A549 (cell line): ENCODE measurements around the gene LUC7L2. TPM values are rescaled to one million over a fixed set of nuclear protein-coding genes. Genes with fewer than 3 reads are reported as not detected.

ENCODE experiments used
- ATAC-seq, 2 experiments: fragments of 200-7000 bp in 1 of 2; fragments of >200 bp in 1 of 2; cut with Nextera tagmentation in 1 of 2; cut with Tn5 transposase in 1 of 2; 3 replicates each; pipeline versions ENCODE4 v1.8.0 to v1.9.1; 2018 to 2020; ENCODE audit warnings: mild to moderate bottlenecking in 1 of 2, moderate library complexity in 1 of 2
- CTCF ChIA-PET: fragments of 300-600 bp; sonication (Branson Sonifier 250); formaldehyde crosslinking; extraction: SDS; loops from one replicate; lab custom pipeline; 2021; ENCODE audit warnings: antibody characterized with exemption, inconsistent platforms; lab: Yijun Ruan, JAX
- POLR2A ChIA-PET: fragments of 350-600 bp; formaldehyde crosslinking; extraction: SDS; loops from one replicate; lab custom pipeline; 2021; ENCODE audit warnings: antibody characterized with exemption, inconsistent platforms; lab: Yijun Ruan, JAX
- DNase-seq, 2 experiments: peaks; one replicate each; pipeline versions ENCODE4 v3.0.0 to v3.0.0-alpha.2; 2011 to 2016; ENCODE audit warnings: low read depth in 1 of 2, low spot score in 1 of 2
- FAIRE-seq: peaks from 2 replicates; lab custom pipeline; 2011; peaks lifted over from hg19 to GRCh38; lab: Jason Lieb, UNC
- H3K27ac ChIP-seq, 2 experiments: fragments of >200 bp; sonication (Bioruptor Twin); formaldehyde crosslinking; 3 replicates each; pipeline ENCODE4 v1.5.1; 2016 to 2017
- H3K4me1 ChIP-seq: fragments of >200 bp; sonication (Bioruptor Twin); formaldehyde crosslinking; 3 replicates; pipeline ENCODE4 v1.6.1; 2016
- H3K4me2 ChIP-seq: fragments of >200 bp; sonication (Bioruptor Twin); formaldehyde crosslinking; 3 replicates; pipeline ENCODE4 v1.6.1; 2016
- H3K4me3 ChIP-seq: fragments of >200 bp; sonication (Bioruptor Twin); formaldehyde crosslinking; 3 replicates; pipeline ENCODE4 v1.5.1; 2016
- H3K9me3 ChIP-seq: fragments of >200 bp; sonication (Bioruptor Twin); formaldehyde crosslinking; 3 replicates; pipeline ENCODE4 v1.6.1; 2016
- BCL3 ChIP-seq: fragments of >200 bp; sonication (Bioruptor Twin); formaldehyde crosslinking; IDR thresholded peaks from 3 replicates; pipeline ENCODE4 v1.6.1; 2016
- CBX2 ChIP-seq: fragments of 200-600 bp; sonication (generic); IDR thresholded peaks from 2 replicates; pipeline ENCODE4 v1.6.1; 2016; ENCODE audit warnings: low read depth, mild to moderate bottlenecking, borderline replicate concordance
- CEBPB ChIP-seq, 2 experiments: fragments of >200 bp in 1 of 2; sonication (Bioruptor Twin) in 1 of 2; formaldehyde crosslinking in 1 of 2; IDR thresholded peaks; 2 replicates each; pipeline ENCODE4 v1.6.1; 2012 to 2016
- CTCF ChIP-seq: fragments of >200 bp; sonication (Bioruptor Twin); formaldehyde crosslinking; IDR thresholded peaks from 3 replicates; pipeline ENCODE4 v1.5.1; 2016
- EHF ChIP-seq: fragments of 250-450 bp; sonication (Bioruptor Pico); IDR thresholded peaks from 2 replicates; pipeline ENCODE4 v1.5.0; 2020; ENCODE audit warnings: mild to moderate bottlenecking
- EHMT2 ChIP-seq: fragments of 200-600 bp; sonication (generic); IDR thresholded peaks from 2 replicates; pipeline ENCODE4 v1.6.1; 2016; ENCODE audit warnings: antibody characterized with exemption, low read depth, mild to moderate bottlenecking, moderate library complexity
- ELK1 ChIP-seq: fragments of 150-350 bp; IDR thresholded peaks from 2 replicates; pipeline ENCODE4 v1.6.1; 2014; ENCODE audit warnings: low read depth, mild to moderate bottlenecking, low read length
- EP300 ChIP-seq, 2 experiments: fragments of >200 bp; sonication (Bioruptor Twin); formaldehyde crosslinking; IDR thresholded peaks; 2 replicates in 1 of 2; 3 replicates in 1 of 2; pipeline ENCODE4 v1.6.1; 2016 to 2017
- ESRRA ChIP-seq: fragments of 150-350 bp; IDR thresholded peaks from 2 replicates; pipeline ENCODE4 v1.6.1; 2014; ENCODE audit warnings: mild to moderate bottlenecking, low read length, borderline replicate concordance
- FOSL2 ChIP-seq, 2 experiments: fragments of 450-650 bp in 1 of 2; fragments of >200 bp in 1 of 2; sonication (Bioruptor Twin) in 1 of 2; formaldehyde crosslinking; IDR thresholded peaks; 2 replicates each; pipeline versions ENCODE4 v1.5.0 to v1.6.1; 2016 to 2020; ENCODE audit warnings: mild to moderate bottlenecking in 1 of 2, moderate library complexity in 1 of 2
- GATA3 ChIP-seq: IDR thresholded peaks from 2 replicates; pipeline ENCODE4 v1.6.1; 2012; ENCODE audit warnings: borderline replicate concordance
- HOXB13 ChIP-seq: fragments of 250-450 bp; sonication (Bioruptor Pico); IDR thresholded peaks from 2 replicates; pipeline ENCODE4 v1.5.0; 2020; ENCODE audit warnings: low read depth, mild to moderate bottlenecking, moderate library complexity
- JUNB ChIP-seq: fragments of >200 bp; sonication (Bioruptor Twin); formaldehyde crosslinking; IDR thresholded peaks from 2 replicates; pipeline ENCODE4 v1.6.1; 2016
- KDM5A ChIP-seq: fragments of 200-600 bp; sonication (generic); IDR thresholded peaks from 2 replicates; pipeline ENCODE4 v1.6.1; 2016; ENCODE audit warnings: antibody characterized with exemption, mild to moderate bottlenecking
- MYC ChIP-seq: IDR thresholded peaks from 2 replicates; pipeline ENCODE4 v1.6.1; 2012; ENCODE audit warnings: mild to moderate bottlenecking, inconsistent platforms, low read length, improper control_type of control experiment, borderline replicate concordance
- NFE2L2 ChIP-seq: fragments of 150-350 bp; conservative IDR thresholded peaks from 2 replicates; pipeline ENCODE4 v1.6.1; 2014; ENCODE audit warnings: low read length
- POLR2AphosphoS2 ChIP-seq: conservative IDR thresholded peaks from 2 replicates; pipeline ENCODE4 v1.6.1; 2012; ENCODE audit warnings: low read length, improper control_type of control experiment, inconsistent platforms
- RAD21 ChIP-seq, 2 experiments: fragments of >200 bp in 1 of 2; sonication (Bioruptor Twin) in 1 of 2; formaldehyde crosslinking in 1 of 2; IDR thresholded peaks in 1 of 2; conservative IDR thresholded peaks in 1 of 2; 2 replicates in 1 of 2; 3 replicates in 1 of 2; pipeline ENCODE4 v1.6.1; 2012 to 2018; ENCODE audit warnings: inconsistent platforms in 1 of 2
- RCOR1 ChIP-seq: fragments of 150-350 bp; IDR thresholded peaks from 2 replicates; pipeline ENCODE4 v1.6.1; 2014; ENCODE audit warnings: antibody characterized with exemption, low read length, low read depth
- RNF2 ChIP-seq: fragments of 200-600 bp; sonication (generic); IDR thresholded peaks from 2 replicates; pipeline ENCODE4 v1.6.1; 2016; ENCODE audit warnings: low read depth, mild to moderate bottlenecking, antibody characterized with exemption, moderate library complexity, borderline replicate concordance
- TFCP2L1 ChIP-seq: fragments of 250-450 bp; sonication (Bioruptor Pico); IDR thresholded peaks from 2 replicates; pipeline ENCODE4 v1.5.0; 2021; ENCODE audit warnings: mild to moderate bottlenecking
- ZSCAN20 ChIP-seq: fragments of 250-450 bp; sonication (Bioruptor Pico); IDR thresholded peaks from 2 replicates; pipeline ENCODE4 v1.8.0; 2022; ENCODE audit warnings: mild to moderate bottlenecking, moderate library complexity
- WGBS: methylation state at CpG from one replicate; pipeline ENCODE4 v1.1.6; 2017; ENCODE audit errors: missing lambda C conversion rate; 5-methylcytosine and 5-hydroxymethylcytosine counted together
- polyA plus RNA-seq, 4 experiments: library from polyadenylated mRNA; depleted of rRNA in 3 of 4; stranded (reverse); fragments of >200 nt; fragmentation: RNase III in 1 of 4; extraction: RNeasy Plus Mini Kit Qiagen cat#74134 plus additional on column Dnase treatment in 1 of 4; gene quantifications; 2 replicates in 3 of 4; 3 replicates in 1 of 4; pipeline ENCODE4 v1.2.3, GENCODE V29; 2011 to 2017

LUC7L2 gene
- polyA plus RNA-seq, 2 of the 4 experiments (the other 2 are of a cell fraction) = 49.5 to 75.7 TPM

- TF ChIP-seq ZSCAN20 (CRISPR knock-in tag) (no peak), RCOR1 (no peak), GATA3 (no peak), CTCF (no peak), TFCP2L1 (no peak), EHMT2 (no peak), RAD21 (conservative IDR thresholded peaks at IDR 0.05 in 1 of 2, IDR thresholded peaks at IDR 0.05 in 1 of 2) (no peak), EP300 (IDR thresholded peaks at IDR 0.05) (no peak), ESRRA (no peak), CEBPB (IDR thresholded peaks at IDR 0.05) (no peak), MYC (no peak), BCL3 (no peak), RNF2 (no peak), ELK1 (no peak), EHF (CRISPR knock-in tag) (no peak), FOSL2 (IDR thresholded peaks at IDR 0.05) (no peak), FOSL2 (CRISPR knock-in tag; IDR thresholded peaks at IDR 0.05) (no peak), JUNB (no peak), POLR2AphosphoS2 (no peak), CBX2 (no peak)
- peak overlapping the region; percentile 94 to 98 for H3K27ac ChIP-seq
- peak overlapping the region; percentile 83 for H3K4me3 ChIP-seq
- FAIRE-seq = no peak
- WGBS = 2% methylated on average over 9 of the region's 9 CpGs
- ChIA-PET POLR2A (no interaction called here), CTCF (no interaction called here)
- no peak for ATAC-seq
- H3K4me2 ChIP-seq = peak overlapping the region; percentile 88
- H3K9me3 ChIP-seq = peaks cover 11% of the 10 kb centered on the region
- peaks cover 9% of the 10 kb centered on the region; the same call in 1 of the 3 replicates for H3K4me1 ChIP-seq
- DNase-seq = peak in 1 of 2 experiments; percentile 90
These were observed 17.9 kb upstream of the LUC7L2 start for GRCh38 chr7:139341776-139342226.

DNA sequence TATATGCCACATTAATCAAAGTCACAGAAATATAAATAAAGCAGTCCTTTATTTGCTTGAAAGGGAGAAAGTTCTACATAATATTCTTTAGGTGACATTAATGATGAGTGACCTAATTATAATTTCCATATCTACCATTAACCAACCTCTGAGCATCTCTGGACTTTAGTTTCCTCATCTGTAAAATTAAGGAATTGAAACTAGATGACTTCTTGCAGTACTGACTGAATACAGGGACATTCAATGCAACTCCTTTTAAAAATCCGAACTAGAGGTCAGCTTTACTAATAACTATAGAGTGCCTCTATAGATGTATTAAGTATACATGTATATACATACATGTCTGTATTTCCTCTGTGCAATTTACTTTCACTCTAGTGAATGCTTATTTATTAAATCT is 14.7 kb upstream of the LUC7L2 start:
- Histone ChIP-seq H3K4me3 (no peak overlapping the region), H3K4me1 (peaks cover 9% of the 10 kb centered on the region; the same call in 1 of the 3 replicates), H3K9me3 (no peaks in the 10 kb centered on the region), H3K4me2 (no peak overlapping the region), H3K27ac (no peak overlapping the region)
- DNase-seq (no peak), FAIRE-seq (no peak), ATAC-seq (no peak)
- TF ChIP-seq RAD21 (conservative IDR thresholded peaks at IDR 0.05 in 1 of 2, IDR thresholded peaks at IDR 0.05 in 1 of 2) (no peak), HOXB13 (CRISPR knock-in tag) (no peak), KDM5A (no peak), NFE2L2 (no peak)
- WGBS = 94% methylated on average over 1 of the region's 1 CpG
- POLR2A ChIA-PET = no interaction called here
- CTCF ChIA-PET = no interaction called here
